ENCODE measurements around the gene CNTNAP2.

The CNTNAP2 gene

GRCh38 chr7:147170341-147171012 lies 1053.9 kb downstream of the CNTNAP2 start:
- no peak for DNase-seq

DNA sequence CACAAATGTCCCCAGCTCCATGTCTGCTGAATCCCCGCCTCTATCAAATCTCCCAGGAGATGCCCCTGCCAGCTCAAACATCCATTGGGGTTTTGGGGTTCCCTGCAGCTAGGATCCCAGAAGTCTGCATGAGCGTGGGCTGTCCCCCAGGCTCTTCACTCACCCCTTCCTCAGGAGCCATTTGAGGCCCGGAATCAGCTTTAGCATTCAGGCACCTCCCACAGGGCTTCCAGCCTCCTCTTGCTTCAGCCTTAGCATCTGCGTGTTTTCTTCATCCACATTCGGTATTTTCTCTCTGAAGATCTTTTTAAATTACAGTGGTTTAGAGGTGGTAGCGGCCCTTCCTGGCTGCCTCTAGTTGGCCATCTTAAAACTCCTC lies 1054.4 kb downstream of the CNTNAP2 start:
- DNase-seq = no peak

DNA sequence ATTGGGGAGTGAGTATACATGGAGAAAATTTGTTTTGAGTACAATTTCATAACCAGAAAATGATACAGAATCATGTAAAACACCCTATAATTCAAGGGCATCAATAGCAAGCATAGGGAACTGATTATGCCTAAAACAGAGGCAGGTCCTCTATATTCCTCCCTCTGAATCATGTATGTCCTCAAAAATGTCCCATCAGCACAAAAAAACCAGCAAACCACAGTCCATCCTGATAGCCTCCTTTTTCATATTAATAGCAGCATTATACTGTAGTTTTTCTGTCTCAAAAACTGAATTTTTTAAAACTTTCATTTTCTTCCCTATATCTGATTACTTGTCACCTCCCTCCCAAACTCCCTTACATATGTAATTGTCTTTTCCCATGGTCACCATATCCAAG lies 1057.3 kb downstream of the CNTNAP2 start:
- DNase-seq = no peak

DNA sequence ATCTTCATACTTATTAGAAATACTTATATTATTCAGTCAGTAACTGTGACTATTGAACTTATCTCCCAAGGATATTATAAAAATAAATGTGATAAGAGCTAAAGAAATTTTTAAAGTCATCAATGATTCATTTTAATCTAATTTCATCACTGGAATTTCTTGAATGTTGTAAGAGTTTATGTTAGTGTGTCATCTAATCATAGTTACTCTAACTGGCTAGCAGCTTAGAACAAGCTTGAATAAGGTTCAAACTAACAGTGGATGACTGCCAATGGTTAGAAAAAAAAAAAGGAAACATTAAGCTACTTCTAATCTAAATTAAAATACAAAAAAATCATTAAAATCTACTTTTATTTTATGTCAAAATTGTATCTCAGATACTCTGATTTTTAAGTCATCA lies 1066.3 kb downstream of the CNTNAP2 start:
- DNase-seq = no peak

- DNase-seq = no peak
Measured at GRCh38 chr7:147183276-147183675, 1066.7 kb downstream of the CNTNAP2 start.

DNA sequence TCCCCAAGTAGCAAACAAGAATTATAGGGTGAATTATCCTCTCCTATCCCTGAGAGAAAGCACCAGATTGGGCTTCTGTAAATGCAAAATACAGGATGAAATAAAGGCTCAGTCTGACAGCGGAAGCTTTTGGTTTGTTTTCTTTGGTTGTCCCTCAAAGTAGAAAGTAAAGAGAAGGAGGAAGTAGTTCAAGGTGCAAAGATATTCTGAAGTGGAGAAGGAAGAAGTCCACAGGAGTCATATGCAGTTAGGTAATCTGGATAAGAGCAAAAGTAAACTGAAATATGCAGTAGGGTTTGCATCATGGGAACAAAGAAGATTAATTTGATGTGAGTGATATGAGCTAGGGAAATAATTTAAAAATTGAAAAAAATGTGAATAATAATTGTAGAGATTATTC lies 1071.9 kb downstream of the CNTNAP2 start:
- no peak for DNase-seq

DNA sequence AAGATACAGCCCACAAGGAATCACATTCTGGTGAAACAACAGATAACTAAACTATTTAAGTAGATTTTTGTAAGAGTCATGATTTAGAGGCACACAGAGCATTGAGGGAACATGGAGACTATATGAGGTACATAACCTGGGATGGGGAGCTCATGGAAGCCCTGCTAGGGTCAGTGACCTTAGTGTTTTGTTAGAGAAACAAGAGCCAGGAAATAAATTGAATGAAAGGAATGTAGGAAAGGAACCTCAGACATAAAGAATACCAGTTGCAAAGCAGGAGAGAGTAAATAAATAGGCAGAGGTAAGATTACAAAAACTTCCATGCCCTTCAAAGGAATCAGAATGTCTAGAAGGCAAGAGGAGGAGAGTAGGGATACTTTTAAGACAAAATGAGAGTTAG lies 1076.9 kb downstream of the CNTNAP2 start:
- no peak for DNase-seq

- DNase-seq = no peak
Measured at GRCh38 chr7:147196481-147196880, 1079.9 kb downstream of the CNTNAP2 start.

DNA sequence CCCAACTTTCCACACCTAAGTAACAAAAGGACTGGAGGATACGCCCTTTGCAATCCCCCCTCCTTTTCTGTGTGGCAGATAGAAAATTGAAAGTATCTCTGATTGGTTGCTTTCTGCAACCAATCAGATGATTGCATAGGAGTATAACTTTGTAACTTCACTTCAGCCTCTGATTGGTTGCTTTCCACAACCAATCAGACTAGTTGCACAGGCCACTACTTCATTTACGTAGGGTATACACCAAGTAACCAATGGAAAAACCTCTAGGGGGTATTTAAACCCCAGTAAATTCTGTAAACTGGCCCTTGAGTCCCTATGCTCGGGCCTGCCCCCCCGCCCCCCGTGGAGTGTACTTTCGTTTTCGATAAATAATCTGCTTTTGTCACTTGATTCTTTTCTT lies 1080.4 kb downstream of the CNTNAP2 start:
- no peak for DNase-seq

- no peak for DNase-seq
Measured at GRCh38 chr7:147199868-147200267, 1083.3 kb downstream of the CNTNAP2 start.

- DNase-seq = no peak
Measured at GRCh38 chr7:147207988-147208387, 1091.4 kb downstream of the CNTNAP2 start.

- no peak for DNase-seq
Measured at GRCh38 chr7:147231275-147231674, 1114.7 kb downstream of the CNTNAP2 start.

DNA sequence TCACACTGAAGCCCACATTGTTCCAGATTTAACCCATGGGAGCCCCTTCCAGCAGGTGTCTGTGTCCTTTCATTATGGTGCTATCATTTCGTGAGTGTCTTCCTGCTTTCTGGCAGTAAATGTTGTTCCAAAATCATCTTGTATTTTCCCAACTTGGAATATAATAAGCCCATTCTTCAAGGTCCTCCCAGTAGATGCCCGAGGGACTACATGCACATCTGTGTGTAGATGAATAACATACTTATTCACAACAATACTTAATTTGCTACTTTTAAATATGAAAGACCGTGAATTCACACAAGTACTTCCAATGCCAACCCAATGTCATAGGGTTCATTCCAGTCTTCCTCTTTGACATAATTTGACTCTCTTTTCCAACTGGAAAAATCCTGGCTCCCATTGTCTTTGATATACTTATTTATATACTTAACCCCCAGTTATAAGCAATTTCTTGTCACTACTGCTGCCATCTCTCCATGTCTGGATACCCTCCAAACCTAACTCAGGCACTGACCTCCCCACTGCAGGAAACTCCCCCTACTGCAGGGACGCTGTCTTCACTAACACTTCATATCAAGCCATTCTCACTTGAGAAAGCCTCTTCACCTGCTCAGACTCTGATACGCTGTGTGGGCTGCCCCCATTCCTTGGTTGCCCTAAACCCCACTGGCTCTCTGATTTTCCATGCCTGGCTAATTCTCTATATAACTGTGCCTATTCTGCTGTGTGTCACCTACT lies 1119.2 kb downstream of the CNTNAP2 start:
- DNase-seq = no peak

- DNase-seq = no peak
Measured at GRCh38 chr7:147240468-147240867, 1123.9 kb downstream of the CNTNAP2 start.

GRCh38 chr7:147245274-147245673 lies 1128.7 kb downstream of the CNTNAP2 start:
- DNase-seq = peak; percentile 36

GRCh38 chr7:147249956-147250355 lies 1133.4 kb downstream of the CNTNAP2 start:
- DNase-seq = no peak

- DNase-seq = no peak
Measured at GRCh38 chr7:147251751-147252325, 1135.2 kb downstream of the CNTNAP2 start.

DNA sequence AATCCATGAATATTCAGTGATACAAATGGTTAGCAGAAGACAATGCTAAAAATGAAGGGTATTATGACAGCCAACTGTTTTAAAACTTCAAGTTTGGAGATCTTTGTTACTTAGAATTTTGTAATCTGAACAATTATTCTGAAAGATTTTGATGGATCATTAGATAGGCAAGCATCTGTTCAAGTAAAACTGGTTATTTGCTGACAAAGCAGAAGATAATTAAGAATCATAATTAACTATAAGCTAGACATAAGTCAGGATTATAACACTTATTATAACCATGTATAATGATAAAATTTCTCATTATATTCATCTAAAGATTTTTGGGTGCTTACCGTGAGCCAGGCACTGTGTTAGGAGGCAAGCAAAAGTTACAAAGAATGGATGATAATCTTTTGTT lies 1145.1 kb downstream of the CNTNAP2 start:
- no peak for DNase-seq

DNA sequence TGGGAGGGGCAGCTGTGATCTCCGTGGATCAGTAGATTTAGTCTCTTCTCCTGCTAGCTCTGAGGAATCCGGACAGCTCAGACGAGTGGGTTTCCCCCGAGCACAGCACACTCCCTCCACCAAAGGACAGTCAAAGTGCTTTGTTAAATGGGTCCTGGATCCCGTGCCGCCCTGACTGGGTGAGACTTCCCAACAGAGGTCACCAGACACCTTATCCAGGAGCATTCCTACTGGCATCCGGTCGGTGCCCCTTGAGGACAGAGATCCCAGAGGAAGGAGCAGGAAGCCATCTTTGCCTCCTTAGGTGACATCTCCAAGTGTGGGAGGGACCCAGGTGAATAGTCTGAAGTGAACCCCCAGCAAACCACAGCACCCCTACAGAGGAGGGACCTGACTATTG lies 1148.9 kb downstream of the CNTNAP2 start:
- no peak for DNase-seq

- DNase-seq = no peak
Measured at GRCh38 chr7:147276106-147276505, 1159.5 kb downstream of the CNTNAP2 start.

DNA sequence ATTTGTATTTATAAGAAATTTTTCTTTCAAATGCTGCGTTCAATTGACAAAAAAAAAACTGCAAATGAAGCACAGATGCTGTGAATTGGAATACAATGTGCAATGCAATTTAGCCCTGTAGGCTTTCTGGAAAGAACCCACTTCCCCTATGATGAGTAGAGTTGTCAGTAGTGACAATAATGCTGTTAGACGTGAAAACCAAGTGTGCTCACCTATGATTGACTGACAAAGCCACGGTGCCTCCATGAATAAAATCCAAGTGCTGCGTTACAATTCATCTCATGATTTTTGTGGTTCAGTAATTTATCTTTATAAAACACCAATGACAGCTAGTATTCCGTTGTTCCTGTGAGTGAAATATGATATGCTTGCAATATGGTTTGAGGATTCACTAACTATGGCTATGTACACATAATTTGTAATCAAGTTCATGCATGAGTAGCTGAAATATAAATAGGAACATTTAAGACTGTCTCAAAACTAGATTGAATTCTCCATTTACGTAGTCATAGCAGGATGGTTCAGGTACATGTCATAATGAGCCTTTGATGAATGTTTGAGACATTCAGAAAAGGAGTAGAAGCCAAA lies 1160.3 kb downstream of the CNTNAP2 start:
- no peak for DNase-seq

GRCh38 chr7:147279514-147279913 lies 1162.9 kb downstream of the CNTNAP2 start:
- no peak for DNase-seq

- DNase-seq = no peak
Measured at GRCh38 chr7:147279964-147280374, 1163.4 kb downstream of the CNTNAP2 start.

- no peak for DNase-seq
Measured at GRCh38 chr7:147282204-147282603, 1165.6 kb downstream of the CNTNAP2 start.
